ENCODE measurements around the gene ATP2C2.

GRCh38 chr16:84513666-84514065, 145.3 kb downstream of the ATP2C2 start:
- no peak for TF ChIP-seq CTCF (IDR thresholded peaks at IDR 0.05)
- TF ChIP-seq EP300 (IDR thresholded peaks at IDR 0.05): no peak
- TF ChIP-seq POLR2A (IDR thresholded peaks at IDR 0.05): no peak
